A549 (cell line): ENCODE measurements around the gene BCAP29. TPM values are rescaled to one million over a fixed set of nuclear protein-coding genes. Genes with fewer than 3 reads are reported as not detected.

Source experiments
- ATAC-seq, 2 experiments: fragments of 200-7000 bp in 1 of 2; fragments of >200 bp in 1 of 2; cut with Nextera tagmentation in 1 of 2; cut with Tn5 transposase in 1 of 2; 3 replicates each; pipeline versions ENCODE4 v1.8.0 to v1.9.1; 2018 to 2020; ENCODE audit warnings: mild to moderate bottlenecking in 1 of 2, moderate library complexity in 1 of 2
- CTCF ChIA-PET: fragments of 300-600 bp; sonication (Branson Sonifier 250); formaldehyde crosslinking; extraction: SDS; loops from one replicate; lab custom pipeline; 2021; ENCODE audit warnings: antibody characterized with exemption, inconsistent platforms; lab: Yijun Ruan, JAX
- POLR2A ChIA-PET: fragments of 350-600 bp; formaldehyde crosslinking; extraction: SDS; loops from one replicate; lab custom pipeline; 2021; ENCODE audit warnings: antibody characterized with exemption, inconsistent platforms; lab: Yijun Ruan, JAX
- DNase-seq, 2 experiments: peaks; one replicate each; pipeline versions ENCODE4 v3.0.0 to v3.0.0-alpha.2; 2011 to 2016; ENCODE audit warnings: low read depth in 1 of 2, low spot score in 1 of 2
- FAIRE-seq: peaks from 2 replicates; lab custom pipeline; 2011; peaks lifted over from hg19 to GRCh38; lab: Jason Lieb, UNC
- H3K27ac ChIP-seq, 2 experiments: fragments of >200 bp; sonication (Bioruptor Twin); formaldehyde crosslinking; 3 replicates each; pipeline ENCODE4 v1.5.1; 2016 to 2017
- H3K4me1 ChIP-seq: fragments of >200 bp; sonication (Bioruptor Twin); formaldehyde crosslinking; 3 replicates; pipeline ENCODE4 v1.6.1; 2016
- H3K4me2 ChIP-seq: fragments of >200 bp; sonication (Bioruptor Twin); formaldehyde crosslinking; 3 replicates; pipeline ENCODE4 v1.6.1; 2016
- H3K4me3 ChIP-seq: fragments of >200 bp; sonication (Bioruptor Twin); formaldehyde crosslinking; 3 replicates; pipeline ENCODE4 v1.5.1; 2016
- H3K9me3 ChIP-seq: fragments of >200 bp; sonication (Bioruptor Twin); formaldehyde crosslinking; 3 replicates; pipeline ENCODE4 v1.6.1; 2016
- BHLHE40 ChIP-seq: IDR thresholded peaks from 2 replicates; pipeline ENCODE4 v1.6.1; 2012; ENCODE audit warnings: low read depth, low read length, inconsistent platforms
- CEBPB ChIP-seq, 2 experiments: fragments of >200 bp in 1 of 2; sonication (Bioruptor Twin) in 1 of 2; formaldehyde crosslinking in 1 of 2; IDR thresholded peaks; 2 replicates each; pipeline ENCODE4 v1.6.1; 2012 to 2016
- CHD2 ChIP-seq: fragments of 150-350 bp; IDR thresholded peaks from 2 replicates; pipeline ENCODE4 v1.6.1; 2014; ENCODE audit warnings: low read length; ENCODE audit not compliant: partially characterized antibody
- CHD4 ChIP-seq: fragments of 200-600 bp; sonication (generic); IDR thresholded peaks from 2 replicates; pipeline ENCODE4 v1.6.1; 2016; ENCODE audit warnings: antibody characterized with exemption, mild to moderate bottlenecking, borderline replicate concordance
- EP300 ChIP-seq, 2 experiments: fragments of >200 bp; sonication (Bioruptor Twin); formaldehyde crosslinking; IDR thresholded peaks; 2 replicates in 1 of 2; 3 replicates in 1 of 2; pipeline ENCODE4 v1.6.1; 2016 to 2017
- HEYL ChIP-seq: fragments of 250-450 bp; sonication (Bioruptor Pico); IDR thresholded peaks from 2 replicates; pipeline ENCODE4 v1.8.0; 2021; ENCODE audit warnings: mild to moderate bottlenecking, moderate library complexity
- HOXB13 ChIP-seq: fragments of 250-450 bp; sonication (Bioruptor Pico); IDR thresholded peaks from 2 replicates; pipeline ENCODE4 v1.5.0; 2020; ENCODE audit warnings: low read depth, mild to moderate bottlenecking, moderate library complexity
- HOXB5 ChIP-seq: fragments of 250-450 bp; sonication (Bioruptor Pico); IDR thresholded peaks from 2 replicates; pipeline ENCODE4 v1.5.0; 2020; ENCODE audit warnings: mild to moderate bottlenecking, moderate library complexity
- JUN ChIP-seq, 2 experiments: fragments of >200 bp; sonication (Bioruptor Twin); formaldehyde crosslinking; IDR thresholded peaks; 2 replicates in 1 of 2; 3 replicates in 1 of 2; pipeline ENCODE4 v1.6.1; 2016 to 2017
- JUNB ChIP-seq: fragments of >200 bp; sonication (Bioruptor Twin); formaldehyde crosslinking; IDR thresholded peaks from 2 replicates; pipeline ENCODE4 v1.6.1; 2016
- KDM1A ChIP-seq: fragments of 200-600 bp; sonication (generic); IDR thresholded peaks from 2 replicates; pipeline ENCODE4 v1.6.1; 2016; ENCODE audit warnings: low read depth, mild to moderate bottlenecking
- KDM5A ChIP-seq: fragments of 200-600 bp; sonication (generic); IDR thresholded peaks from 2 replicates; pipeline ENCODE4 v1.6.1; 2016; ENCODE audit warnings: antibody characterized with exemption, mild to moderate bottlenecking
- NR3C1 ChIP-seq: fragments of >200 bp; sonication (Bioruptor Twin); formaldehyde crosslinking; IDR thresholded peaks from 3 replicates; pipeline ENCODE4 v1.6.1; 2017
- PHF8 ChIP-seq: fragments of 200-600 bp; sonication (generic); IDR thresholded peaks from 2 replicates; pipeline ENCODE4 v1.6.1; 2016; ENCODE audit warnings: low read depth, mild to moderate bottlenecking, antibody characterized with exemption, moderate library complexity, borderline replicate concordance
- RAD21 ChIP-seq, 2 experiments: fragments of >200 bp in 1 of 2; sonication (Bioruptor Twin) in 1 of 2; formaldehyde crosslinking in 1 of 2; IDR thresholded peaks in 1 of 2; conservative IDR thresholded peaks in 1 of 2; 2 replicates in 1 of 2; 3 replicates in 1 of 2; pipeline ENCODE4 v1.6.1; 2012 to 2018; ENCODE audit warnings: inconsistent platforms in 1 of 2
- RARB ChIP-seq: fragments of 250-450 bp; sonication (Bioruptor Pico); IDR thresholded peaks from 2 replicates; pipeline ENCODE4 v1.8.0; 2021; ENCODE audit warnings: mild to moderate bottlenecking, moderate library complexity
- RCOR1 ChIP-seq: fragments of 150-350 bp; IDR thresholded peaks from 2 replicates; pipeline ENCODE4 v1.6.1; 2014; ENCODE audit warnings: antibody characterized with exemption, low read length, low read depth
- RFX5 ChIP-seq: fragments of 450-650 bp; IDR thresholded peaks from 2 replicates; pipeline ENCODE4 v1.7.1; 2014; ENCODE audit warnings: antibody characterized with exemption, mild to moderate bottlenecking, moderate library complexity
- RNF2 ChIP-seq: fragments of 200-600 bp; sonication (generic); IDR thresholded peaks from 2 replicates; pipeline ENCODE4 v1.6.1; 2016; ENCODE audit warnings: low read depth, mild to moderate bottlenecking, antibody characterized with exemption, moderate library complexity, borderline replicate concordance
- SMC3 ChIP-seq: fragments of >200 bp; sonication (Bioruptor Twin); formaldehyde crosslinking; IDR thresholded peaks from 3 replicates; pipeline ENCODE4 v1.6.1; 2018; ENCODE audit warnings: inconsistent platforms
- TFCP2L1 ChIP-seq: fragments of 250-450 bp; sonication (Bioruptor Pico); IDR thresholded peaks from 2 replicates; pipeline ENCODE4 v1.5.0; 2021; ENCODE audit warnings: mild to moderate bottlenecking
- TP53 ChIP-seq: fragments of 250-450 bp; sonication (Bioruptor Pico); IDR thresholded peaks from 2 replicates; pipeline ENCODE4 v1.5.0; 2021; ENCODE audit warnings: mild to moderate bottlenecking, moderate library complexity
- ZFP36 ChIP-seq: fragments of 450-650 bp; IDR thresholded peaks from 2 replicates; pipeline ENCODE4 v1.6.1; 2014; ENCODE audit warnings: borderline replicate concordance; ENCODE audit not compliant: partially characterized antibody
- WGBS: methylation state at CpG from one replicate; pipeline ENCODE4 v1.1.6; 2017; ENCODE audit errors: missing lambda C conversion rate; 5-methylcytosine and 5-hydroxymethylcytosine counted together
- polyA plus RNA-seq, 4 experiments: library from polyadenylated mRNA; depleted of rRNA in 3 of 4; stranded (reverse); fragments of >200 nt; fragmentation: RNase III in 1 of 4; extraction: RNeasy Plus Mini Kit Qiagen cat#74134 plus additional on column Dnase treatment in 1 of 4; gene quantifications; 2 replicates in 3 of 4; 3 replicates in 1 of 4; pipeline ENCODE4 v1.2.3, GENCODE V29; 2011 to 2017
- TF ChIP-seq, protein P1 (sequence below): fragments of >200 bp; sonication (Bioruptor Twin); formaldehyde crosslinking; IDR thresholded peaks from 3 replicates; pipeline ENCODE4 v1.5.1; 2016
- TF ChIP-seq, protein P2 (sequence below): fragments of 200-600 bp; sonication (generic); IDR thresholded peaks from 2 replicates; pipeline ENCODE4 v1.6.1; 2016; ENCODE audit warnings: antibody characterized with exemption, mild to moderate bottlenecking, moderate library complexity
- TF ChIP-seq, protein P3 (sequence below): fragments of 250-450 bp; sonication (Bioruptor Pico); IDR thresholded peaks from 2 replicates; pipeline ENCODE4 v1.5.0; 2020; ENCODE audit warnings: low read depth, mild to moderate bottlenecking, moderate library complexity

The BCAP29 gene
- polyA plus RNA-seq, 2 of the 4 experiments (the other 2 are of a cell fraction): 38.0 to 66.9 TPM

DNA sequence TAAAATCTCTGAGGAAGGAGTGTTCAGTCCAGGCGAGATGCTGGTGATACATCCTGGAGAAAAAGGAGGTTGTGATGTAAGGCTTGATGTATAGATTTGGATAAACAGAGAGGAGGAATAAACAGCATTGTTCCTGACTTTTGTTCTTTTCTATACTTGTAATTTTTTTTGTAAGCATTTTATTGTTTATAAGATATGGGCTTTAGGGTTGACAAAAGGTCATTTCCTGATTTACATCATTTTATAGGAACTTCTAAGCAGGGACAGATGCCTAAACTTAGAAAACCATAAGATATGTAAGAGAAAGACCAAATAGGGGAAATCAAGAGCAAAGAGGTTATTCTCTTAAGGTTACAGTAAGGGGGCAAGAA lies 63.9 kb downstream of the BCAP29 start:
- Histone ChIP-seq H3K9me3 (no peaks in the 10 kb centered on the region), H3K4me3 (no peak overlapping the region), H3K4me2 (no peak overlapping the region), H3K4me1 (no peaks in the 10 kb centered on the region), H3K27ac (no peak overlapping the region)
- ChIA-PET POLR2A (no interaction called here), CTCF (no interaction called here)
- FAIRE-seq (no peak), ATAC-seq (no peak), DNase-seq (no peak)
- TF ChIP-seq, protein P1, sequence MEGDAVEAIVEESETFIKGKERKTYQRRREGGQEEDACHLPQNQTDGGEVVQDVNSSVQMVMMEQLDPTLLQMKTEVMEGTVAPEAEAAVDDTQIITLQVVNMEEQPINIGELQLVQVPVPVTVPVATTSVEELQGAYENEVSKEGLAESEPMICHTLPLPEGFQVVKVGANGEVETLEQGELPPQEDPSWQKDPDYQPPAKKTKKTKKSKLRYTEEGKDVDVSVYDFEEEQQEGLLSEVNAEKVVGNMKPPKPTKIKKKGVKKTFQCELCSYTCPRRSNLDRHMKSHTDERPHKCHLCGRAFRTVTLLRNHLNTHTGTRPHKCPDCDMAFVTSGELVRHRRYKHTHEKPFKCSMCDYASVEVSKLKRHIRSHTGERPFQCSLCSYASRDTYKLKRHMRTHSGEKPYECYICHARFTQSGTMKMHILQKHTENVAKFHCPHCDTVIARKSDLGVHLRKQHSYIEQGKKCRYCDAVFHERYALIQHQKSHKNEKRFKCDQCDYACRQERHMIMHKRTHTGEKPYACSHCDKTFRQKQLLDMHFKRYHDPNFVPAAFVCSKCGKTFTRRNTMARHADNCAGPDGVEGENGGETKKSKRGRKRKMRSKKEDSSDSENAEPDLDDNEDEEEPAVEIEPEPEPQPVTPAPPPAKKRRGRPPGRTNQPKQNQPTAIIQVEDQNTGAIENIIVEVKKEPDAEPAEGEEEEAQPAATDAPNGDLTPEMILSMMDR: no peak
- TF ChIP-seq NR3C1 (no peak), CEBPB (IDR thresholded peaks at IDR 0.05) (no peak), RARB (CRISPR knock-in tag) (no peak), ZFP36 (no peak)
- 43% methylated on average over 1 of the region's 1 CpG for WGBS

DNA sequence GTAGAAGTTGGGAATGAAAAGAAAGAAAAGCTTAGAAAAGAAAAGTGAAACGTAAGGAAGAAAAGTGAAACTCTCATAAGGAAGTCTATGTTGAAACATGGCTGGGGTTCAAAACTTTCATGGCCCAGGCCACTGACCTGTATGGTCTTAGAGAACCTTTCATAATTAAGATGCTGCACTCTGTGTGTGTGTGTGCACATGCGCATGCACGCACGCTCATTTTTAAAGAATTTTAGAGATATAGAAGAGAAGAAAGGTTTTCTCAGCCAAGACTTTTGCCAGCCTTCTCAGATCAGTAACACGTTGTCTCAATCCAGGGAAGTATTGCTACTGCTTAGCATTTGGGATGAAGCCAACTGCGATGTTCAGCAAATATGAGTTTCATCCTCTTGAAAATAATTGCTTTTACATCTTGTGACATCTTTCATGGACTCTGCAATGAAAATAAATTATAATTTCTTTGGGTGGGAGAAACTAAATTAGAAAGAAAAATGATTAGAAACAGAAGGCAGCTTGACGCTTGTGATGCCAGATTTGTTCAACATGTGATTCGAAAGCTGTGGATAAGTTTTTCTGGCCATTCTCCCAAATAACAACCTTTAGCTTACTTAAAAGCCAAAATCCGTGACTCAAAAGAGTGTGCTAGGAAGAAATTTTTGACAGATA lies 64.4 kb downstream of the BCAP29 start:
- POLR2A ChIA-PET: no interaction called here
- FAIRE-seq (no peak), ATAC-seq (no peak), DNase-seq (no peak)
- Histone ChIP-seq H3K4me2 (no peak overlapping the region), H3K4me3 (no peak overlapping the region), H3K9me3 (no peaks in the 10 kb centered on the region), H3K4me1 (no peaks in the 10 kb centered on the region), H3K27ac (no peak overlapping the region)
- no peak for TF ChIP-seq SMC3
- CTCF ChIA-PET: no interaction called here
- 68% methylated on average over 9 of the region's 9 CpGs for WGBS

DNA sequence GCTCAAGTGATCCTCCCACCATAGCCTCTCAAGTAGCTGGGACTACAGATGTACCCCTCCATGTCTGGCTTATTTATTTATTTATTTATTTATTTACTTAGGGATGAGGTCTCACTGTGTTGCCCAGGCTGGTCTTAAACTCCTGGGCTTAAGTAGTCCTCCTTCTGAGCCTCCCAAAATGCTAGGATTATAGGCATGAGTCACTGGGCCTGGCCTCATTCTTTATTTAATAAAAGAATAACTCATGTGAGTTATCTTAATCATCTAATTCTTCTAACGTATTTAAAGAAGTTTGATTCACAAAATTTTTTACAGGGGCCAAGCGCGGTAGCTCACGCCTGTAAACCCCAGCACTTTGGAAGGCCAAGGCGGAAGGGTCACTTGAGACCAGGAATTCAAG lies 72.6 kb downstream of the BCAP29 start:
- H3K4me1 ChIP-seq: no peaks in the 10 kb centered on the region
- H3K27ac ChIP-seq: no peak overlapping the region
- CTCF ChIA-PET: no interaction called here
- H3K4me2 ChIP-seq: no peak overlapping the region
- POLR2A ChIA-PET: no interaction called here
- 83% methylated on average over 5 of the region's 5 CpGs for WGBS
- TF ChIP-seq KDM1A (no peak), SMC3 (no peak), BHLHE40 (no peak), HEYL (no peak), ZFP36 (no peak), CHD4 (no peak), RNF2 (no peak), RAD21 (conservative IDR thresholded peaks at IDR 0.05 in 1 of 2, IDR thresholded peaks at IDR 0.05 in 1 of 2) (no peak)
- ATAC-seq (no peak), FAIRE-seq (no peak), DNase-seq (no peak)
- H3K4me3 ChIP-seq: no peak overlapping the region
- H3K9me3 ChIP-seq: no peaks in the 10 kb centered on the region

DNA sequence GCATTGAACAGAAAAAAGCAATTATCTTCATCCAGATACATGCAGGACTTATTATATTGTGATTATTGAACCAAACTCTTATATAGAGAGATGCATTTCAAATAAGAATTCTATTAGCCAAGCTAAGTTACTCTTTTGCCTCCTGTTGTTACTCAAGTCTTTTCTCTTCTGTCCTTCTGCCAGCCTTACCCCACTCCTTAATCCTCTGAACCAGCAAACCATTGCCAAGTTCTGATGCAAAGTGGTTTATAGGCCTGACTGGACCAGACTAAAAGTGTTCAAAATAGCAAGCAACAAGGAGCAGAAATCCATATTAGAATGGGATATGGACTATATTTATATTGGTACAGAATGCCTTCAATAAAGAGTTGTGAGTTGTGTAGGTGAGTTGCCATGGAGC lies 78.4 kb downstream of the BCAP29 start:
- DNase-seq (no peak), FAIRE-seq (peak; percentile 65), ATAC-seq (no peak)
- Histone ChIP-seq H3K27ac (no peak overlapping the region), H3K4me1 (peaks cover 9% of the 10 kb centered on the region; the same call in 2 of the 3 replicates), H3K9me3 (no peaks in the 10 kb centered on the region), H3K4me3 (no peak overlapping the region), H3K4me2 (no peak overlapping the region)
- ChIA-PET POLR2A (no interaction called here), CTCF (no interaction called here)
- TF ChIP-seq KDM5A (no peak), NR3C1 (no peak), RFX5 (no peak), RNF2 (no peak), TP53 (no peak), TFCP2L1 (CRISPR knock-in tag) (no peak), JUN (IDR thresholded peaks at IDR 0.05) (no peak), JUNB (no peak), HOXB13 (CRISPR knock-in tag) (no peak), HOXB5 (CRISPR knock-in tag) (no peak), EP300 (IDR thresholded peaks at IDR 0.05) (no peak), PHF8 (no peak), RCOR1 (no peak), CHD2 (no peak)
- TF ChIP-seq, protein P2, sequence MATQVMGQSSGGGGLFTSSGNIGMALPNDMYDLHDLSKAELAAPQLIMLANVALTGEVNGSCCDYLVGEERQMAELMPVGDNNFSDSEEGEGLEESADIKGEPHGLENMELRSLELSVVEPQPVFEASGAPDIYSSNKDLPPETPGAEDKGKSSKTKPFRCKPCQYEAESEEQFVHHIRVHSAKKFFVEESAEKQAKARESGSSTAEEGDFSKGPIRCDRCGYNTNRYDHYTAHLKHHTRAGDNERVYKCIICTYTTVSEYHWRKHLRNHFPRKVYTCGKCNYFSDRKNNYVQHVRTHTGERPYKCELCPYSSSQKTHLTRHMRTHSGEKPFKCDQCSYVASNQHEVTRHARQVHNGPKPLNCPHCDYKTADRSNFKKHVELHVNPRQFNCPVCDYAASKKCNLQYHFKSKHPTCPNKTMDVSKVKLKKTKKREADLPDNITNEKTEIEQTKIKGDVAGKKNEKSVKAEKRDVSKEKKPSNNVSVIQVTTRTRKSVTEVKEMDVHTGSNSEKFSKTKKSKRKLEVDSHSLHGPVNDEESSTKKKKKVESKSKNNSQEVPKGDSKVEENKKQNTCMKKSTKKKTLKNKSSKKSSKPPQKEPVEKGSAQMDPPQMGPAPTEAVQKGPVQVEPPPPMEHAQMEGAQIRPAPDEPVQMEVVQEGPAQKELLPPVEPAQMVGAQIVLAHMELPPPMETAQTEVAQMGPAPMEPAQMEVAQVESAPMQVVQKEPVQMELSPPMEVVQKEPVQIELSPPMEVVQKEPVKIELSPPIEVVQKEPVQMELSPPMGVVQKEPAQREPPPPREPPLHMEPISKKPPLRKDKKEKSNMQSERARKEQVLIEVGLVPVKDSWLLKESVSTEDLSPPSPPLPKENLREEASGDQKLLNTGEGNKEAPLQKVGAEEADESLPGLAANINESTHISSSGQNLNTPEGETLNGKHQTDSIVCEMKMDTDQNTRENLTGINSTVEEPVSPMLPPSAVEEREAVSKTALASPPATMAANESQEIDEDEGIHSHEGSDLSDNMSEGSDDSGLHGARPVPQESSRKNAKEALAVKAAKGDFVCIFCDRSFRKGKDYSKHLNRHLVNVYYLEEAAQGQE: no peak
- TF ChIP-seq, protein P3, sequence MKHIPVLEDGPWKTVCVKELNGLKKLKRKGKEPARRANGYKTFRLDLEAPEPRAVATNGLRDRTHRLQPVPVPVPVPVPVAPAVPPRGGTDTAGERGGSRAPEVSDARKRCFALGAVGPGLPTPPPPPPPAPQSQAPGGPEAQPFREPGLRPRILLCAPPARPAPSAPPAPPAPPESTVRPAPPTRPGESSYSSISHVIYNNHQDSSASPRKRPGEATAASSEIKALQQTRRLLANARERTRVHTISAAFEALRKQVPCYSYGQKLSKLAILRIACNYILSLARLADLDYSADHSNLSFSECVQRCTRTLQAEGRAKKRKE (CRISPR knock-in tag): no peak
